ENCODE data around the gene CDH23.

CDH23 gene

DNA sequence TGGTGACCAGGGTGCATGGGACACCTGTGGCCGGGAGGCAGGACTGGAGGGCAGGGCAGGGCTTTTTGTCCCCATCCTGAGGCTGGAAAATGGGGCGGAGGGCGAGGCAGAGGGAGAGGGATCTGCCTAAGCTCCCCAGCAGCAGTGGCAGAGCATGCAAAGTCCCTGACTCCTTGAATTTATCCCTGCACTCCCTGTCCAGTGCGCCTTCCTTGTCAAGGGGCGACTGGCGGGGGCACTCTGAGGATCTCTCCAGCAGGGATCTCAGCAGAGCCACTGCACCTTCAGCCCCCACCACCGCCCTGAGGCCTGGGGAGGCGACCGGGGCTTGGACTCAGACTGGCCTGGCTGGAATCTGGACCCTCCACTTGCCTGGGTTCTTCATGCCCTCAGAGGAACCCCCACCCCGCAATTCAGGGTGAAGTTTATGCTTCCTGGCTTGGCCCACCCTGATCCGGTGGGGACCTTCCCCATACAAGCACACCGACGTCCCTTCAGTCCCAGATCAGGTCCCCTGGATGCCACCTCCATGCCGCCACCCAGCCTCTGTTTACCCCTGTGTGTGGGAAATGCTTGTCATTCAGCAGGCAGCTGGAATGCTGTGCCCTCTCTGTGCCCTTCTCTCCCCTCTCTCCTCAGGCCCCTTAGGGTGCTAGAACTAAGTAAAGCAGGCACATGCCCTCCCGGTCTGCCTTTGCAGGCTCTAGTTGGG is 46.3 kb downstream of the CDH23 start:
- no peak for FAIRE-seq

DNA sequence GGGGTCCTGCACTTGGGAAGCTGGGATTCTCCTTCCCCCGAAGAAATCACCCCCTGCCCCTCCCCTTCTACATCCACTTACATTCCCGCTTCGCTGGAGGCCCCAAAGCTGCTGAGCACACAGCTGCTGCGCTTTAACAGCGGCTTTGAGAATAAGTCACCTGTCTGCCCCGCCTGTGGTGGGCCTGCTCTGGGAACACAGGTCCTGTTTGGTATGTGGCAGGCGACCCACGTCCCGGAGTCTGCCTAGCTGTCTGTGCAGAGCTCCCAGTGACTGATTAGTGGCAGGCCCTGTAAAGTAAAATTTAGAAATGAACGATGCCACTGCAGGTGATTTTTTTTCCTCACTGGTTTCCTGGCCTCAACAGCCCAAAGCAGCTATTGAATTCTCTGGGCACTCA is 47.0 kb downstream of the CDH23 start:
- FAIRE-seq, result no peak

DNA sequence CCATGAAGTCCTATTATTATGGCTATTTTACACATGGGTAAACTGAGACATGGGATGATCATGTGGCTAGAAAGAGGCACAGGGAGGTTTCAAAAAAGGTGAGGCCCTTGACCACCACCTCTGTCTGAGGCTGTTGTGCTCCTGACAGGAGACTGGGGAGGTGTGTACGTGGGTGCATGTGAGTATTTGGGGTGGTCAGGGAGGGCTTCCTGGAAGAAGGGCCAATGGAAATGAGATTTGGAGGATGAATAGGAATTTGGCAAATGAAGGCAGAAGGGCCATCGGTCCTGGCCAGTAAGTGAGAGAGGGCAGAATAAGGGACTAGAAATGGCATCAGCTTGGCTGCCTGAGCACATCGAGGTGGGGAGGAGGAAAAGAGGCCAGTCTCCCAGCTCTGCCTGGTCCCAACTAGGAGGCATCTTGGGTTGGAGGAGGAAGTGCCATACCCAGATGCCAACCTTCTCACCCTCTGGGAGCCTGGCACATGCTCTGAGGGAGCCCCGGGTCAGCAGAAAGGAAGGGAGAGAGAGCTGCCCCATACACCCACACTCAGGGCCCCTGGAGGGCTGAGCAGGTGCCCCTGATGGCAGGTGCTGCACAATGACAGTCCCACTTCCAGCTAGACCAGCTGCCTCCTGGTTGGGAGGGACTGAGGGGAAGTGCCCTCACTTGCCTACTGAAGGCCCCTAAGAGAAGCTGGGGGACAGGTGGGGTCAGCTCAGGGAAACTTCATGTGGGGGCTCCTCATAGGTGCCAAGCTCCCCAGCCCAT is 47.7 kb downstream of the CDH23 start:
- FAIRE-seq, result no peak

DNA sequence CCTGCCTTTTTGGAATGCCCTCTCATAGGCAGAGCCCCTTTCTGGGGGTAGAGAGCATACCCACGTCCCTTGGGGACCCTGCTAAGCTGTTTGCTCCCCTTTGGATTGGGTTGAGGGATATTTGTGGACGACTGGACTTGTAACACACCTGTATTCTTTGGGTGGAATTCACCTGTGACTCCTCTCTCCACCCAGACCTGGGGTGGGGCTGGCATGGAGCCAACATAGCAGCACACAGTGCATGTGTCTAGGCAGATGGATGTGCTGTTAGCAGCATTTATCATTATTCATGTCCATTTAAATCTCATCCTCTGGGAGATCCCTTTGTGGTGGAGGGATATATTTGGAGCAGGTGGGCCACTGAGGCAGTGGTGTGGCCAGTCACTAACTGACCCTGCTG is 51.0 kb downstream of the CDH23 start:
- no peak for FAIRE-seq

DNA sequence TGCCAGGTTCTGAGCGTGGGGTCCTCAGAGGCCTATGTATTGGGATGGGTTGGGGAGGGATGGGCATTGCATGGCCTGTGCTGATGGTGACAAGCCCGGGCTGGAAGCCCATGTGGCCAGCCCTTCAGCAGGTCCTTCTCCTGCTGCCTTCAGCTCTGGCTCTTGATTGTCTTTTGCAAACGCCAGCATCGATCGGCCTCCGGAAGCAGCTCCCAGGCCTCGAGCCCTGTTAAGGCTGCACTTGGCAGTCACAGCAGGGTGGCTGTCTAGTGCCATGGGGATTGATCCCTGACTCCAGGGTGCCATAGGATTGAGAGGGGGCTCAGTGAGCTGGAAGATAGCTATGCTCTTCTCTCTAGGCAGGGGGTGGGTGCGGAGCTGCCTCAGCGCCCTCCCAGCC is 51.4 kb downstream of the CDH23 start:
- no peak for FAIRE-seq

DNA sequence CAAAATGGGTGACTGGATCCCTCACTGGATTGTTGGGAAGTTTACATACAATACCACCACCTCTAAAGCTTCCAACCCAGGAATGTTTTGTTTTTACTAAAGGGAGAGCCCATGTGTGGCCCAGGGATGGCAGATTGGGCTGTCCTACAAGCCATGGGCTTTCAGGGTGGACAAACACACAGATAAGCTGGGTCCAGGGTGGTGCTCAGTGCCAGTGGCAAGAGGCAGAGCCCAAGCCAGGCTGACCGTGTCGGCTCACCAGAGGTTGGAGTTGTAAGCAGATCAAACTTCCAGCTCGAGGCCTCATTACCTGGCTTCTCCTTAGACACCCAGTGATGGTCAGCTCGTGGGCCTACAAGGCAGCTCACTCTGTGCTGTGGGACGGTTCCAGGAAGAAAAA is 52.3 kb downstream of the CDH23 start:
- no peak for FAIRE-seq

DNA sequence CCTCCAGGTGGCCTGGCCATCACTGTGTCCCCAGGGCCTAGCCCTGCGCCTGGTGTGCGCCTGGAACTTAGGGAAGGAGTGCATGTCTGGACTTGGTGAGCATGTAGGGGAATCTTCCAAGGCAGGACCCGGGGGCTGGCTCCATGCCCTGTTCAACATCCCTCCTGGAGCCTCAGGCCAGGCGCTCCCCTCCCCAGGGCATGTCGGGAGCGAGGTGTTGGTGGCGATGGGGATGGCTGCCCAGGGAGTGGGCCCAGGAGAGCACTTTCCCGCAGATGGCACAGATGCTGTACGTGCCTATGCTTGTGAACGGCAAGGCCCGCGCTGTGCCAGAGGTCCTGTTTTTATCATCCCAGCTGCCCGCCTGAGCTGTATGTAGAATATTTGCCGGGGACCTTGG is 55.0 kb downstream of the CDH23 start:
- no peak for FAIRE-seq

DNA sequence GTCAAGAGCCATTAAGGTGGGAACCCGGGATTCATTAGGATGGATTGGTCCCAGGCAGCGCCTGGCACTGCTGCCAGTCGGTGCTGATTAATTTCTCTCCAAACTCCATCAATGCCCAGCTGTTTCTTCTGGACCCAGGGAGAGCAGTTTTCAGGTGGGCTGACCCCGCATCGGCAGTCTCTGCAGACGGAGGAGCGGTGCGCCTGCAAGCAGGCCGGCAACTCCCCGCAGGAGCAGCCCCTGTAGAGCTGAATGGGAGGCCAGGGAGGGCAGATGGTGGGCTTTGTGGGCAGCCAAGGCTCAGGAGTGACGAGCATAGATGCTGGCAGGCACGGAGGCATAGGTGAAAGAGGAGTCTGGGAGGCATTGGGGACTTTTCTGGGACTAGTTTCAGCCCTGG is 56.5 kb downstream of the CDH23 start:
- no peak for FAIRE-seq

DNA sequence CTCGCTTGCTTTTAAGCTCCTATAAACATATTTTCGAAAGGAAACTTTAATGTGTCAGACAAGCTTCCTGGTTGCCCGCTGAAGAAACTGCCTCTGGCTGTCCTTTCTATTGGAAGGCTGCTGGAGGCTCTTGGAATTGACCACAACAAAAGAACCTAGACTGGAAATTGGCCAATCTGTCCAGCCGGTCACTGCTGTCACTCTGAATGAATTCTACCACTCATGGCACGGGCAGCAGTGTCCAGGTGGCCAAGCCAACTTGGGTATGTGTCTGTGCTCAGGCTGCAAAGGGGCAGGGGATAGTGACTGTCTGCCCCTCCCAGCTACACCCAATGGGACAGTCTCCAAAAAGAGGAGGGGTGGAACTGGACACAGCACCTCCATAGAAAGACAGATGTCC is 57.6 kb downstream of the CDH23 start:
- no peak for FAIRE-seq

DNA sequence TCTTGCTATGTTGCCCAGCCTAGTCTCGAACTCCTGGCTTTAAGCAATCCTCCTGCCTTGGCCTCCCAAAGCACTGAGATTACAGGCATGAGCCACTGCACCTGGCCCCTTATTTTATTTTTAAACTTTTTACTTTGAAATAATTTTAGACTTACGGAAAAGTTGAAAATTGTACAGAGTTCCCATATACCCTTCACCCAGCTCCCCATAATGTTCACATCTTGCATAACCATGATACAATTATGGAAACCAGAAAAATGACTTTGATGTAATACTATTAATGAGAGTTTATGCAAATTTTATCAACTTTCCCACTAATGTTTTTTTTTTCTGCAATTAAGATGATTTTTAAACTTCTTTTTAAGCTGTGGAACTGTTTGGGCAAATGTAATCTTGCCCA is 58.3 kb downstream of the CDH23 start:
- no peak for FAIRE-seq

DNA sequence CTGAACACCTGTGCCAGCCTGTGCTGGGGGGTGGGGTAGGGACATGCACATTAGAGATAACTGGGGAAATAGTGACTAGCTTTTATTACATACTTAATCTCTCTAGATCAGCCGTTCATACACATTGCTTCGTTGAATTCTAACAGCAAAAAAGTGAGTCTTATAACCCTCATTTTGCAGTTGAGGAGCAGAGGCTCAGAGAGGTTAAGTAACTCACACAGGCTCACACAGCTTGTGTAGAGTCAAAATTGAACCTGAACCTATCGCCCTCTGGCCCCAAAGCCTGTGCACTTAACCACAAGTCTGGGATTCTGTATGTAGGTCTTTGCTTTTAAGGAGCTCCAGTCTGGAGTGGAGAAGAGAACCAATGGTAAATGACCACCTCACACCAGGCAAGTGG is 59.9 kb downstream of the CDH23 start:
- FAIRE-seq, result no peak

DNA sequence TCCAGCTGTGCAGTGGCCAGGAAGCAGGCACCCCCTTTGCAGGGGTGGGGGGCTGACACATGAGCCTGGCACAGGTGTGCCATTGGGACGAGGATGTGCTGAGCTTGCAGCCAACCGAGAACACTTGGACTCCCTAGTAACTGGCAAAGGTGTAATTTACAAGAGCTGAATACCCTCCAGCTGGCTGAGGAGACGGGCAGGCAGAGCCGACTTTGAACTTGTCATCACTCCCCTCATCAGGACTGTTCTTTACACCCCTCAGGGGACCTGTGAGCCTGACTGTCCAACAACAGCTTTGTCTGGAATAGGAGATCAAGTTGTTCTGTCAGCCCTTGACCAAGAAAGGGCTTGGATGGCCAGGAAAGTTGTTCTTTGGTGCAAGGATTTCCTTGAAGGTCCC is 61.2 kb downstream of the CDH23 start:
- FAIRE-seq, result no peak

DNA sequence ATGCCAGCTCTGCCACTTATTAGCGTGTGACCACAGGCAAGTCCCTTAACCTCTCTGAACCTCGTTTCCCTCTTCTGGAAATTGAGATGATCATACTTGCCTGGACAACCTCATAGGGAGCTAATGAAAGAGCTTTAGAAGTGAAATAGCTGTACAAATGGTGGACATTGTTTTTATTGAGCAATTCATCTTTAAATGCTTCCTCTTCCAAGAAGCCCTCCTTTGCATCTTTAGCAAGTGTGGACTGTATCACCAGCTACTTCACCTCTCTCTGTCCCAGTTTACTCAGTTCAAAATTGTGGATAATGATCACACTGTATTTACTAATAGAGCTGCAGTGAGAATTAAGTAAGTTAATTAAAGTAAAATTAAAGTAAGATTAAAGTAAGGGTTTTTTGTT is 61.7 kb downstream of the CDH23 start:
- no peak for FAIRE-seq

DNA sequence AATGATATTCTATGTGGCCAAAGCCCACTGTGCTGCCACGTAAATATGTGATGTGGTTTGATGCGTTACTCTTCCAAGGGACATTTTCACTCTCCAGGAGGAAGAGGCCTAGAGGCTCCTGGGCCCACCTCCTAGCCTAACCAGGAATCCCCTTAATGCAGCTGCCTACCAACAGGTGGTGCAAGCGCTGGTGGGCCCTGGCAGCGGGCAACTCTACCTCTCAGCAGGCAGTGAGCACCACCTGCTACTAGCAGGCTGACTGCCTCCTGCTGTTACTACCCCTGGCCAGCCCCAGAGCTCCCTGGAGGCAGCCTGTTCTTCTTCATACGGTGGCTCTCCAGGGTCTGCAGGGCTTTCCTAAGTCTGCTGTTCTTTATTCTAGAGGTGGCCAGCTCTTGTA is 62.8 kb downstream of the CDH23 start:
- FAIRE-seq, result no peak

DNA sequence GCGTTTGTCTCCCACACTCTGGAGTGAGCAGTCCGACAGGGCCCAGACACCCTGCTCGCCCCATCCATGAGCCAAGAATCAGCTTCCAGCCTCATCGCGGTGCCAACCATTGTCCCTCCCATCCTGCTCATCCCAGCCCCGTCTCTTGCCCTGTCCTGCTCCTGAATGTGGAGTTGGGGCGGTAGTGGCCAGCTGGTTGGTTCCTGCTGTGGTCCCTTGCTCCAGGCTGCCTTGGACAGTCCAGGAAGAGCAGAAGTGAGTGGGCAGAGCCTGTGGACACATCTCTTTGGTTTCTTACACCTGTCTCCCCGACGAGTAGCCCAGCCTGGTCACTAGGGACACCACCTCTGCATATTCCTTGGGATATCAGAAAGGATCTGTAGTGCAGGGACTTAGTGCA is 63.9 kb downstream of the CDH23 start:
- no peak for FAIRE-seq

DNA sequence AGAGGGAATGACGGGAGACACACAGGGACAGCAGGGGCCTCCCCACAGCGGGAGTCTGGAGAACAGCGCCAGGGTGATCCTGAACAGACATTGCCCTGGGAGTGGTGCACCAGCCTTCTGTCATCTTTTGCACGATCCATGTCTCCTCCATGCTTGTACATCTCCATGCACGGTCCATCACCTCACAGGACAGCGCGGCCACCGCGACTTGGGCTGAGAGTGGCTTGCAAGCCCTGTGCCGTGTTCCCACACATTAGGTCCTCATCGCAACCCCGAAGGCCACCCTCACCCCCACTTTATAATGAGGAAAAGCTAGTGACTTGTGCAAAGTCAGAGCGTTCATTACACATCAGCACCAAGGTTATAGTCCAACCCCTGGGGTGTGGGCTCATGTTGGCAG is 64.7 kb downstream of the CDH23 start:
- no peak for FAIRE-seq

DNA sequence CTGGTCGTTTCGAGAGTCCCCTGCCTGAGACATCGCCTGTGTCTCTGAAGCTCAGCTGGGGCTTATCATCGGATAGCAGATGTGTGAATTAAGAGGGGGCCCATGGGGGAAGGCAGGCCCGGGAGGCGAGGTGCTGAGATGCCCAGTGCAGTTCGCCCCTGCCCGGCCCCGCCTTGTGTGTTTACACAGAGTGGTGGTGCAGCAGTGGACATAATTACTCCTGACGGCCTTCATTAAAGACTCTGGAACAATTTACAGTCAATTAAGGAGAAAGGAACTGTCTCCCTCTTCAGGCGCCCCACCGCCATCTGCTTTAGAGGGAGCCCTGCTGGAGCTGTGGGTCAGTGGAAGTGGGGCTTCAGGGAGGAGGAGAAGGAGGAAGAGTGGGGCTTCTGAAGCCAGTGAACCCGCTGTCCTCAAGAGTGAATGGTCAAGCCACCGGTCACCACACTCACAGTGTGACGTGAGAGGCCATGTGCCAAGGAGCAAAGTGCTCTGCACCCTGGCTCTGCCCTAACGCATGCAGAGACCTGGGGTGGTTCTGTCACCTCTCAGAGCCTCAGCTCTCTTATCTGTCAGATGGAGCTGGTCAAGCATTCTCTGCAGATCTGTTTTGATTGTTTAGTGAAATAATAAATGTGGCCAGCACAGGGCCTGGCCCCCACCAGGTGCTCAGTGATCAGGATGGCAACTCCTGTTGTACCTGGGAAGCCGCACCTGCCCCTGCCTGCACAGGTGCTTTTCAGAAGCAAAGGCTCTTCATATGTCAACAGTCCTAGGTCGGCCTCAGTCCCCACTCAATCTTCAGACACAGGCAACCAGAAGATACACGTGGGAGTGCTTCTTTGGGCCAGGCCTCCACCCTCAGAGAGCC is 65.6 kb downstream of the CDH23 start:
- FAIRE-seq, result no peak

DNA sequence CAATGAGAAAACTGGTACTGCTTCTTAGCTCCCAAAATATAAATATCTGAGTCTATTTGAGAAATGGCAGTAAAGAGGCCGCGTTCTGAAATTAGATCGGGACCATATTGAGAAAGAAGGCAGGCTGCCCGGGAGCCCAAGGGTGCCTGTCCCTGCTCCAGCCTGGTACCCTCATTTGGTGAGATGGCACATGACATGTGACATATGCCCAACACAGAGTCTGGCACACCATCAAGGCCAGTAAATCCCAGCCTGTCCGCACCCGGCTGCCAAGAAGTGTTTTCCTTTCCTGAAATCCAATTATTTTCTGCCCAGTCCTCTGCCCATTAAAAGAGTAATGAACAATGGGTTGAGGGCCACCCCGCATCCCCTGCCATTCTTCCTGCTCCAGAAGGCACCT is 66.4 kb downstream of the CDH23 start:
- FAIRE-seq, result no peak

DNA sequence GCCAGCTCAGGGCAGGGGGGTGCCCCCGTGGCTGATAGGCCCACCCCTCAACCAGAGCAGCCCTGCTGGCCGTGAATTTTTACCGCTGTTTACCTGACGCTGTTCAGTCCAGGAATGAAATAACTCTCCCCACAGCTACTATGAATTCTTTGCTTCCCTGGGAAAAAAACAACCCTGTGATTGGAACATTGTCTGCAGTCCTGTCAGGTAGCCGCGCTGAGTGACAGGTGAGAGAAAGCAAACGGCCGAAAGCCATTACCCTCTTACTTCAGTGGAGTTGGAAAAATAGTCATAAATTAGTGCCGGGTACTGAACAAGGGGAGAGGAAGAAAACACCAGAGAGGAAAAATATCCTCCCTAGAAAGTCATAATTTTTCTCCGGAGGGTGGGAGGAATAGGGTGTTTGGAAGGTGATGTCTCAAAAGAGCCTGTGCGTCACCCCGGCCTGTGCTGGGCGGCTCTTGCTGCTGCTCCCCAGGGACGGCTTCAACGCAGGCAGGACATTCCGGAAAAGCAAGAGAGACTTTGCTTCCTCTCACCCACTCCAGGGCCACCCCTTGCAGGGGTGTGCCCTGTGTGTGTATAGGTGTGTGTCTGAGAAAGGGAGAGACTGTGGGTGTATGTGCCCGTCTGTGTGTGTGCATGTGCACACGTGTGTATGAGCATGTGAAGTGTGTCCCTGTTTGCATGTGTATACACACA is 69.0 kb downstream of the CDH23 start:
- no peak for FAIRE-seq

DNA sequence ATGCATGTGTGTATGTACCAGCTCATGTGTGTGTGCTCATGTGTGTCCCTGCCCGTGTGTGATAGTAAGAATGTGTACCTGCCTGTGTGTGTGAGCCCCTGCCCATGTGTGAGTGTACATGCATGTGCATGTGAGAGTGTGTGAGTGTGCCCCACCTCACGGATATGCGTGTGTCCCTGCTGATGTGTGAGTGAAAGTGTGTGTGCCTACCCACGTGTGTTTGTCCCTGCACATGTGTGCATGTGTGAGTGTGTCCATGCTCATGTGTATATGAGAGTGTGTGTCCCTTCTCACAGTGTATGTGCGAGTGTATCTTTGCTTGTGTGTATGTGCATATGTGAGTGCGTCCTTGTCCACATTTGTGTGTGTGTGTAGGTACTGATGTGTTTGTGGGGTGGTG is 69.6 kb downstream of the CDH23 start:
- FAIRE-seq, result no peak

DNA sequence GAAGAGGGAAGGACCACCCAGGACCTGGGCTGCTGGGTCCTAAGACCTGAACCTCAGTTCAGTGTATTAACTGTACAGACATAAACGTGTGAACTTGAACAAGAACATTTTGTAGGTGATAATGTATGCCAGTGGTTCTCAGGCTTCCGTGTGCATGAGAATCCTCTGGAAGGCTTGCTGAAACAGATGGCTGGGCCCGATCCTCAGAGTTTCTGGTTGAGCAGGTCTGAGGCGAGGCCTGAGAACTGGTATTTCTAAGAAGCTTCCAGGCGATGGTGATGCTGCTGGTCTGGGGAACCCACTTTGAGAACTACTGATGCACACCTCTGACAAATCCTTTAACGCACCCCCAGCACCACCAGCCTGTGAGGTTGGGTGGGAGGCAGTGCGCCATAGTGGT is 70.4 kb downstream of the CDH23 start:
- FAIRE-seq, result no peak

DNA sequence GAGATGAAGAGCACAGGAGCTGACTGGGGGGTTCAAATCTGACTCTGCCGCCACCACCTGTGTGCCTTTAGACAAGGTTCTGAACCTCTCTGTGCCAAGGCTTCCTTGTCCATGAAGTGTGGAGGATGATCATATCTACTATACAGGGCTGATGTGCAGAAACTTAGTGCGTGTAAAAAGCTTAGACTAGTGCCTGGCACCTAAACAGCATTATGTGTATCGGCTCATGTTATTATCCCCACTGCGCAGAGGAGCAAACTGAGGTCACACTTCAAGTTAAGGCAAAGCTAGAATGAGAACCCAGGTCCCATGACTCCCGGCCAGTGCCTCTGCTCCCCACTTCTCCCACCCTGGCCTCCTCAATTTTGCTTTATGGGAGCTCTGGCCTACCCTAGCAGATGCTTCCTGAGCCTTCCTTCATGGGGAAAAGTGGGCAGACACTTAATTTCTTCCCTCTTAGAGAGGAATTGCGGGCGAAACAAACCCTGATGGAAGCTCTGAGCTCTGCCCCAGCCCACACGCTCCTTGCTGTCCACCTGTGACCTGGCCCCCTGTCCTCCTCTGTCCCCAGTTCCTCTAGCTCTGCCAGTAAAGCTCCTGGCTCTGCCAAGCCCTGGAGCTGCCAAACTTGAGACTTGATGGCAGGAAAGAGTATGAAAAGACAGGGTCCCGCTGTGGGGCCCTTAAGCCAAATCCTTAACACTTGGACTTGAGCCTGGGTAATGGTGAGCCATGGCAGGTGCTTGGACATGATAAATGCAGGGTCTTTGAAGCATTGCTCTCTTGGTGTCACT is 71.0 kb downstream of the CDH23 start:
- FAIRE-seq, result no peak
